ENCODE measurements around the gene THAP5. TPM values are rescaled to one million over a fixed set of nuclear protein-coding genes. Genes with fewer than 3 reads are reported as not detected.

THAP5 gene
- 10 to 100 TPM; 32.2 to 48.3 (median 38.9) TPM for total RNA-seq

GRCh38 chr7:108569381-108570145 is at the start of gene THAP5, which contains the start of gene DNAJB9:
THAP5 (minus strand) TSS chr7:108569706; CDS start chr7:108569569, 137 bp downstream.
DNAJB9 (plus strand) TSS chr7:108569874; CDS start chr7:108571727, 1,853 bp downstream.
- Histone ChIP-seq H3K4me1 (peaks cover 18 to 27% of the 10 kb centered on the region in 2 donors), H3K27me3 (no peaks in the 10 kb centered on the region), H3K4me3 (replicated peaks in 1 of 3) (peak within 1 kb of the TSS; percentile 73 to 94 (median 80)), H3K27ac (peak within 1 kb of the TSS; percentile 92 to 97 (median 96)), H3K9me3 (no peaks in the 10 kb centered on the region), H3K36me3 (peaks cover 0 to 6% of the 10 kb centered on the region in 2 donors)
- intact Hi-C loops (cut with DNase I) = loop anchor here (5.0 kb wide), 1 partner anchor 42 kb away; the partner anchor contains the start of gene PNPLA8
- peak; percentile 92 to 100 for TF ChIP-seq POLR2A (IDR thresholded peaks at IDR 0.05)
- peak in 1 of 6 experiments; percentile 5 for TF ChIP-seq CTCF (IDR thresholded peaks at IDR 0.05)
- WGBS, 2 donors = 0 to 1% methylated on average over 7 to 38 of the region's 65 CpGs
- peak; percentile 99 to 100 for DNase-seq

GRCh38 chr7:108618056-108618455 is 48.5 kb upstream of the THAP5 start:
- Histone ChIP-seq H3K36me3 (no peaks in the 10 kb centered on the region), H3K27ac (no peak overlapping the region), H3K4me3 (replicated peaks in 1 of 3) (no peak overlapping the region), H3K4me1 (no peaks in the 10 kb centered on the region), H3K27me3 (no peaks in the 10 kb centered on the region), H3K9me3 (no peaks in the 10 kb centered on the region)
- intact Hi-C loops (cut with DNase I) = no loop called here
- no peak for TF ChIP-seq CTCF (IDR thresholded peaks at IDR 0.05)
- no peak for TF ChIP-seq POLR2A (IDR thresholded peaks at IDR 0.05)
- DNase-seq = no peak
- WGBS, 2 donors = 73 to 77% methylated on average over 3 of the region's 3 CpGs

- WGBS, 2 donors = 88 to 91% methylated on average over 3 of the region's 3 CpGs
- Histone ChIP-seq H3K36me3 (no peaks in the 10 kb centered on the region), H3K9me3 (no peaks in the 10 kb centered on the region), H3K27me3 (no peaks in the 10 kb centered on the region), H3K4me3 (replicated peaks in 1 of 3) (no peak overlapping the region), H3K4me1 (no peaks in the 10 kb centered on the region), H3K27ac (no peak overlapping the region)
- no peak for DNase-seq
- intact Hi-C loops (cut with DNase I) = no loop called here
- TF ChIP-seq CTCF (IDR thresholded peaks at IDR 0.05) = no peak
Observed at GRCh38 chr7:108614896-108615295, 45.4 kb upstream of the THAP5 start.

- no peak overlapping the region for H3K27ac ChIP-seq
- H3K27me3 ChIP-seq = no peaks in the 10 kb centered on the region
- no peak for DNase-seq
- no peak overlapping the region for H3K4me3 ChIP-seq (replicated peaks in 1 of 3)
- no peaks in the 10 kb centered on the region for H3K9me3 ChIP-seq
- 82 to 93% methylated on average over 4 of the region's 4 CpGs for WGBS, 2 donors
- no peaks in the 10 kb centered on the region for H3K36me3 ChIP-seq
- TF ChIP-seq CTCF (IDR thresholded peaks at IDR 0.05) = no peak
- TF ChIP-seq POLR2A (IDR thresholded peaks at IDR 0.05) = no peak
- intact Hi-C loops (cut with DNase I) = no loop called here
- no peaks in the 10 kb centered on the region for H3K4me1 ChIP-seq
Observed at GRCh38 chr7:108613949-108614381, 44.5 kb upstream of the THAP5 start.

Measured in thyroid gland (tissue), 4 donors.